ENCODE data around the gene ADGRG6. TPM values are rescaled to one million over a fixed set of nuclear protein-coding genes. Genes with fewer than 3 reads are reported as not detected.
A peak's percentile ranks its signal among the peaks of the same experiment; 100 is the strongest.

The ADGRG6 gene
- polyA plus RNA-seq, 1 of the 3 experiments (the other 2 are of a cell fraction): 61.5 TPM

DNA sequence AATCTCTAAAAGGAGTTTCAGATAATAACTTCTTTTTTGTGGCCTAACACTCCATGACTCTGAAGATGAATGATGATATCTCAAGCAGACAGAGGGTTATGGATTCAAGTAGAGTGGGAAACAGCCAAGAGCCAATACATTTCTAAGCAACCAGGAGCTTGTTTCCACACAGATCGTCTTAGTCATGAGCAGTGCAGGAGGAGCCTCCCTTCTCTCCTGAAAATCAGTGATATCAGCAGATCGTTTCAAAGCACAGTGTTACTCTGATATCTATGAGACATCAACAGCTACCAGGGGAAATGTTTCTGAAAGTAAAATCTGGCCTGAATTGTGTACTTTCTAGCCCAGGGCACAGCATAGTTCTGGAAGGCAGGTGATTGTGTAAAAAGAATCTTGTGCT lies 11.5 kb downstream of the ADGRG6 start (continued):
- TF ChIP-seq EP300 (IDR thresholded peaks at IDR 0.05; ENCODE audit: borderline replicate concordance in 1 of 2, low read depth in 1 of 2, low read length in 1 of 2) (0 out of 4 replicates have a peak, but pooled peaks of 1 of the 2 experiments have one; percentile 28), CHD2 (IDR thresholded peaks at IDR 0.05; ENCODE audit: low read length, partially characterized antibody) (no peak), CTCF (IDR thresholded peaks at IDR 0.05) (no peak), FOXJ3 (CRISPR knock-in tag; IDR thresholded peaks at IDR 0.05) (no peak)
- TF ChIP-seq, protein P1, sequence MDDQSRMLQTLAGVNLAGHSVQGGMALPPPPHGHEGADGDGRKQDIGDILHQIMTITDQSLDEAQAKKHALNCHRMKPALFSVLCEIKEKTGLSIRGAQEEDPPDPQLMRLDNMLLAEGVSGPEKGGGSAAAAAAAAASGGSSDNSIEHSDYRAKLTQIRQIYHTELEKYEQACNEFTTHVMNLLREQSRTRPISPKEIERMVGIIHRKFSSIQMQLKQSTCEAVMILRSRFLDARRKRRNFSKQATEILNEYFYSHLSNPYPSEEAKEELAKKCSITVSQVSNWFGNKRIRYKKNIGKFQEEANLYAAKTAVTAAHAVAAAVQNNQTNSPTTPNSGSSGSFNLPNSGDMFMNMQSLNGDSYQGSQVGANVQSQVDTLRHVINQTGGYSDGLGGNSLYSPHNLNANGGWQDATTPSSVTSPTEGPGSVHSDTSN (IDR thresholded peaks at IDR 0.05): peak; percentile 69

DNA sequence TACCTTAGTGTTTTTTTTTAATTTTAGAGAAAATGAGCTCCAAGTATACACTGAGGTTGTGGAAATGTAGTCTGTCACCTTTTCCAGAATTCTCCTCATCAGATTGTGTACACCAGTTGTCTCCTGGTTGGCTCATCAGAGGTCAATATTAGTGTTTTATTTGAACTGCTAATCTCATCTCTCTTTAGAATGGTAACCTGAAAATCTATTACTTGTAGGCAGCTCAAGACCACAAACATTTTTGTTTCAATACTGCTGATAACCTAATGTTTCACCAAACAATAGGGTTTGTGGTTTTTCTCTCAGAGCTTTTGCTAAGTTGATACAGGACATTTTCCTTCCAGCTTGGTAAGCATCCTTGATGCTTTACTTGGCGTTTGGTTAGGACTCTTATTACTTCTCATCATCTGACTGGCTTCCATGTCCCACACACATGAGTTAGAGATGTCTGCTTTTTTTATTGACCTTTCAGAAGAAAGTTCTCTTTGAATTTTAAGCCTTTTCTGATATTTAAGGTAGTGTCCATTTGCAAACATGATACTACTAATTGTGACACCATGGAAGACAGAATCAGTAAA lies 15.1 kb downstream of the ADGRG6 start:
- H3K36me3 ChIP-seq (replicated peaks in 1 of 2; ENCODE audit: control insufficient read depth in 1 of 2, insufficient read depth in 2 of 2, low read length in 1 of 2): peaks cover 0 to 2% of the 10 kb centered on the region in 2 experiments
- 14% methylated on average over 1 of the region's 1 CpG for WGBS (ENCODE audit: low lambda C conversion rate)
- H2AFZ ChIP-seq (ENCODE audit: low read depth): no peak overlapping the region
- peak overlapping the region; percentile 54 to 72; a peak in 3 of 4 replicates for H3K27ac ChIP-seq (ENCODE audit: low read depth in 2 of 2, low read length in 1 of 2)
- no peak overlapping the region for H3K9ac ChIP-seq
- no peaks in the 10 kb centered on the region for H3K27me3 ChIP-seq (ENCODE audit: insufficient read depth)
- H3K4me3 ChIP-seq (ENCODE audit: low read depth in 2 of 2, low read length in 1 of 2): no peak overlapping the region
- no peaks in the 10 kb centered on the region for H3K9me3 ChIP-seq
- no peaks in the 10 kb centered on the region for H3K9me2 ChIP-seq
- no peaks in the 10 kb centered on the region; a peak in 1 of 4 replicates for H3K4me1 ChIP-seq (ENCODE audit: control insufficient read depth in 1 of 2, insufficient read depth in 2 of 2, low read depth in 1 of 2, low read length in 1 of 2)
- TF ChIP-seq RFX5 (IDR thresholded peaks at IDR 0.05; ENCODE audit: low read length) (no peak), NRF1 (IDR thresholded peaks at IDR 0.05; ENCODE audit: low read depth, low read length) (no peak), TCF12 (IDR thresholded peaks at IDR 0.05) (no peak), CTCF (IDR thresholded peaks at IDR 0.05) (no peak), FOSL2 (IDR thresholded peaks at IDR 0.05; ENCODE audit: borderline replicate concordance, low read depth) (no peak), EZH2phosphoT487 (IDR thresholded peaks at IDR 0.05; ENCODE audit: borderline replicate concordance, low read depth) (no peak), RCOR1 (IDR thresholded peaks at IDR 0.05; ENCODE audit: low read length) (no peak), YY1 (IDR thresholded peaks at IDR 0.05; ENCODE audit: low read depth) (no peak), MXI1 (IDR thresholded peaks at IDR 0.05; ENCODE audit: low read depth, low read length) (no peak), GABPA (IDR thresholded peaks at IDR 0.05; ENCODE audit: low read depth) (no peak), GATA2 (CRISPR knock-in tag; IDR thresholded peaks at IDR 0.05) (no peak), MEF2A (IDR thresholded peaks at IDR 0.05; ENCODE audit: borderline replicate concordance, low read depth) (no peak), SIN3A (IDR thresholded peaks at IDR 0.05; ENCODE audit: borderline replicate concordance, low read depth, low read length) (no peak), EP300 (IDR thresholded peaks at IDR 0.05; ENCODE audit: borderline replicate concordance in 1 of 2, low read depth in 1 of 2, low read length in 1 of 2) (no peak)
- TF ChIP-seq, protein P2, sequence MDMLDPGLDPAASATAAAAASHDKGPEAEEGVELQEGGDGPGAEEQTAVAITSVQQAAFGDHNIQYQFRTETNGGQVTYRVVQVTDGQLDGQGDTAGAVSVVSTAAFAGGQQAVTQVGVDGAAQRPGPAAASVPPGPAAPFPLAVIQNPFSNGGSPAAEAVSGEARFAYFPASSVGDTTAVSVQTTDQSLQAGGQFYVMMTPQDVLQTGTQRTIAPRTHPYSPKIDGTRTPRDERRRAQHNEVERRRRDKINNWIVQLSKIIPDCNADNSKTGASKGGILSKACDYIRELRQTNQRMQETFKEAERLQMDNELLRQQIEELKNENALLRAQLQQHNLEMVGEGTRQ (IDR thresholded peaks at IDR 0.05; ENCODE audit: borderline replicate concordance, low read depth, low read length): no peak
- TF ChIP-seq, protein P1 (IDR thresholded peaks at IDR 0.05): no peak
- TF ChIP-seq, protein P3, sequence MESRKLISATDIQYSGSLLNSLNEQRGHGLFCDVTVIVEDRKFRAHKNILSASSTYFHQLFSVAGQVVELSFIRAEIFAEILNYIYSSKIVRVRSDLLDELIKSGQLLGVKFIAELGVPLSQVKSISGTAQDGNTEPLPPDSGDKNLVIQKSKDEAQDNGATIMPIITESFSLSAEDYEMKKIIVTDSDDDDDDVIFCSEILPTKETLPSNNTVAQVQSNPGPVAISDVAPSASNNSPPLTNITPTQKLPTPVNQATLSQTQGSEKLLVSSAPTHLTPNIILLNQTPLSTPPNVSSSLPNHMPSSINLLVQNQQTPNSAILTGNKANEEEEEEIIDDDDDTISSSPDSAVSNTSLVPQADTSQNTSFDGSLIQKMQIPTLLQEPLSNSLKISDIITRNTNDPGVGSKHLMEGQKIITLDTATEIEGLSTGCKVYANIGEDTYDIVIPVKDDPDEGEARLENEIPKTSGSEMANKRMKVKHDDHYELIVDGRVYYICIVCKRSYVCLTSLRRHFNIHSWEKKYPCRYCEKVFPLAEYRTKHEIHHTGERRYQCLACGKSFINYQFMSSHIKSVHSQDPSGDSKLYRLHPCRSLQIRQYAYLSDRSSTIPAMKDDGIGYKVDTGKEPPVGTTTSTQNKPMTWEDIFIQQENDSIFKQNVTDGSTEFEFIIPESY (IDR thresholded peaks at IDR 0.05; ENCODE audit: borderline replicate concordance, low read depth): no peak
- peaks cover 79% of the 10 kb centered on the region for H3K79me2 ChIP-seq (ENCODE audit: insufficient read depth)
- H4K20me1 ChIP-seq (ENCODE audit: insufficient read depth): no peaks in the 10 kb centered on the region
- ChIA-PET POLR2A (no interaction called here), CTCF (no interaction called here)
- DNase-seq: no peak
- H3F3A ChIP-seq (replicated peaks; ENCODE audit: insufficient read depth): peaks cover 40% of the 10 kb centered on the region
- H3K4me2 ChIP-seq: no peak overlapping the region
